HUES6 (cell line): ENCODE data around the gene NECAB3.
"Not testable (repeated sequence)": the region's sequence is repeated elsewhere in the genome, so short reads cannot be mapped to it uniquely, and the experiment has no call there.

Source experiments
- H3K27ac ChIP-seq: 2 replicates; pipeline ENCODE4 v1.7.0; 2013; ENCODE audit warnings: low read depth, mild to moderate bottlenecking, low read length, inconsistent platforms
- H3K27me3 ChIP-seq: 2 replicates; pipeline ENCODE4 v1.6.1; 2013; ENCODE audit warnings: low read length; ENCODE audit not compliant: control insufficient read depth, insufficient read depth
- H3K36me3 ChIP-seq: 2 replicates; pipeline ENCODE4 v1.6.1; 2013; ENCODE audit warnings: low read length; ENCODE audit not compliant: control insufficient read depth, insufficient read depth
- H3K4me1 ChIP-seq: 2 replicates; pipeline ENCODE4 v1.6.1; 2013; ENCODE audit warnings: low read length; ENCODE audit not compliant: control insufficient read depth, insufficient read depth
- H3K4me3 ChIP-seq: 2 replicates; pipeline ENCODE4 v1.5.1; 2013; ENCODE audit warnings: low read depth, low read length
- H3K9ac ChIP-seq: one replicate; pipeline ENCODE4 v1.6.1; 2013; ENCODE audit warnings: mild to moderate bottlenecking, low read length
- H3K9me3 ChIP-seq: 2 replicates; pipeline ENCODE4 v1.6.1; 2013; ENCODE audit warnings: low read depth, low read length; ENCODE audit not compliant: control insufficient read depth, insufficient read depth

The NECAB3 gene

DNA sequence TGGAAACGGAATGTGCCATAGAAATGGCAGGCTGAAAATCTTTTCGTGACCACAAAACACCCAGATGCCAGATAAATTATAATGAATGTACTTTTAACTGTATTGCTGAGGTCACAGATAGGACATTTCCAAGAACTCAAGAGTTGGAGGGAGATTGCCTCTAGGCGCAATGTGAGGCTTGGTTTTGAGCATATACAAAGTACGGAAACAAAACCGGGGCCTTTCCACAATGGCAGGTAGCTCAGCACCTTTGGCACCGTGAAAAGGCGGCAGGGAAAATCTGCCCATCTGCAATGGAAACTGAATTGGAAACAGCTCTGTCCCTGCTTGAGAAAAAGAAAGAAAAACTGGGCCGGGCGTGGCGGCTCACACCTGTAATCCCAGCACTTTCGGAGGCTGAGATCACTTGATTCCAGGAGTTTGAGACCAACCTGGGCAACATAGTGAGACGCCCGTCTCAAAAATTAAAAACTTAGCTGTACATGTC is 22.6 kb downstream of the NECAB3 start:
- H3K4me1 ChIP-seq: peaks cover 11% of the 10 kb centered on the region
- H3K27me3 ChIP-seq: no peaks in the 10 kb centered on the region
- H3K27ac ChIP-seq: no peak overlapping the region
- no peaks in the 10 kb centered on the region for H3K9me3 ChIP-seq
- 0 out of 2 replicates have a peak, but pooled peaks cover 2% of the 10 kb centered on the region for H3K36me3 ChIP-seq
- no peak overlapping the region for H3K4me3 ChIP-seq
- no peak overlapping the region for H3K9ac ChIP-seq

DNA sequence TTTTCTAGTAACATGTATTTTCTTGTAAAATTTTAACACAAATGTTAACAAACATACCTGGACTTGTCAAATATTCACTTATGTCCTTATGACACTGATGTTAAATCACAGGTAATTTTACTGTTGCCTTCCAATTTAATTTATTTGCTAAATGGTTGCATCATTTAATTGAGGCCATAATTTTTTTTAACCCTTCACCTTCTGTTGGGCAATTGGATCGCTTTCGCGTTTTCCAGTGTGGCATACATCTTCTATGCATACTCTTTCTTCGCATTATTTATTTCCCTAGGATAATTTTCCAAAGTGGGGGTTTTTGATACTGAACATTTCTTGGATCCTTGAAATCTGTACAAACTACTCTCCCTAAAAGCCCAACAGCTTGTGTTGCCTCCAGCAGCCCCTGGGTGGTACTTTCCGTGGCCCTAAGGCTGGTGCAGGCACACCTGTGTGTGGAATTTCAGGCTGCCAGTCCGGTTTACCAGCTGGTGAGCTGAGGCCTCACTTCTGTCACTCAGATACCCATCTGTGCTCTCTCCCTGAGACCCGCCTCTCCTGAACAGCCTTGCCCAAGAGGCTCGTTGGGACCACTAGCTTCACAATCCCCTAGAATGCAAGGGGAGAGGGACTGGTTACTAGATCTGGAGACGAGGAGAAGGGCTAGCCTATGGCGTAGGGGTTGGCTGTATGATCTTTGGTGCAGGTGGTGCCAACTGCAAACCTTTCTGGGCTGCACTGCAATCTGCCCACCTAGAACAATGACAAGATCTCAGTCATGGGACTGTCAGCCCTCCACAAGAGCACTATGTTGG is 23.3 kb downstream of the NECAB3 start:
- Histone ChIP-seq H3K27ac (no peak overlapping the region), H3K4me1 (peaks cover 11% of the 10 kb centered on the region), H3K36me3 (peaks cover 4% of the 10 kb centered on the region; the same call in 1 of the 2 replicates), H3K9ac (no peak overlapping the region), H3K4me3 (no peak overlapping the region), H3K9me3 (no peaks in the 10 kb centered on the region), H3K27me3 (no peaks in the 10 kb centered on the region)

DNA sequence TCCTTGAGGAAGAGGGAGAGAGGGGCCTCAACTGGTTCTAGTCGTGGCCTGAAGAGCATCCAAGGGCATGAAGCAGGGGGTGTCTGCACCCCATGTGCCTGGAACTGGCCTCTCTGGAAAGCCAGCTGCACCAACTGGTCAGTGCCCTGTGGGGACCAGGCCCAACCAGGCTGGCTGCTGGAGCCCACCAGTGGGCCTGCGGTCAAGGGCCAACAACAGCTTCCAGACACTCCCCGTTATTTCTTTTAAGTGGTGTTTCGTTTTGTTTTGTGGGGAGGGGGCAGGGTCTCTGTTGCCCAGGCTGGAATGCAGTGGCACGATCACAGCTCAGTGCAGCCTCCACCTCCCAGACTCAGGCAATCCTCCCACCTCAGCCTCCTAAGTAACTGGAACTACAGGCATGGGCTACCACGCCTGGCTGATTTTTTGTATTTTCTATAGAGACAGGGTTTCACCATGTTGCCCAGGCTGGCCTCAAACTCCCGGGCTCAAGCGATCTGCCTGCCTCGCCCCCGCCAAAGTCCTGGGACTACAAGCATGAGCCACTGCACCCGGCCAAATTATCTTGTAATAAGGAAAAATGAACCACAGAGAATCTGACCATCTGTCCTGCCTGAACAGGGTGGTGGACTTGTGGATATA is 24.0 kb downstream of the NECAB3 start:
- no peak overlapping the region for H3K27ac ChIP-seq

DNA sequence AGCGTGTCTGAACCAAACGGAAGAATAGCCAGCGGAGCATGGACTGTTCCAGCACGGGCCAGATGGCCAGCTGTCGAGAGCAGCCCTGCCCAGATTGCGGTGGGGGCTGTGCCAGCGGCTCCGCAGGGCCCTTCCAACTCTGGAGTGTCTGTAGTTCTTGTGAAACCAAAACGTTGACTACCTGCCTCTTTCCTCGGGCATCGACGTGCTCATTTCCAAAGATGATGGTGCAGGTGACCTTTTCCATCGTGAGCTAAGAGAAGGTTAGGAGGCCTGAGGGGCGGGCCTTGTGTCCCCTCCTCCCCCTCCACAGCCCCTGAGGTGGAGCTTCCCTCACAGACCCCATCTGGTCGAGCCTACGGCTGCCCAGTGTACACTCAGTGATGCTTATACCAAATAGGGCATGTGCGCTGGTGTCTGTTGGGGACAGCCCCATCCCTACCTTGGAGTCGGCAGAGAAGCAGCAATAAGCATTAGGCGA is 25.0 kb downstream of the NECAB3 start:
- Histone ChIP-seq H3K27me3 (no peaks in the 10 kb centered on the region), H3K4me3 (no peak overlapping the region), H3K9me3 (no peaks in the 10 kb centered on the region), H3K9ac (no peak overlapping the region), H3K27ac (no peak overlapping the region), H3K4me1 (peaks cover 11% of the 10 kb centered on the region), H3K36me3 (peaks cover 20% of the 10 kb centered on the region)

More for the DNA sequence above, 24.0 kb downstream of the NECAB3 start:
- no peaks in the 10 kb centered on the region for H3K27me3 ChIP-seq
- no peak overlapping the region for H3K4me3 ChIP-seq
- no peak overlapping the region for H3K9ac ChIP-seq
- H3K4me1 ChIP-seq: peaks cover 11% of the 10 kb centered on the region
- H3K36me3 ChIP-seq: peaks cover 10% of the 10 kb centered on the region
- H3K9me3 ChIP-seq: no peaks in the 10 kb centered on the region

DNA sequence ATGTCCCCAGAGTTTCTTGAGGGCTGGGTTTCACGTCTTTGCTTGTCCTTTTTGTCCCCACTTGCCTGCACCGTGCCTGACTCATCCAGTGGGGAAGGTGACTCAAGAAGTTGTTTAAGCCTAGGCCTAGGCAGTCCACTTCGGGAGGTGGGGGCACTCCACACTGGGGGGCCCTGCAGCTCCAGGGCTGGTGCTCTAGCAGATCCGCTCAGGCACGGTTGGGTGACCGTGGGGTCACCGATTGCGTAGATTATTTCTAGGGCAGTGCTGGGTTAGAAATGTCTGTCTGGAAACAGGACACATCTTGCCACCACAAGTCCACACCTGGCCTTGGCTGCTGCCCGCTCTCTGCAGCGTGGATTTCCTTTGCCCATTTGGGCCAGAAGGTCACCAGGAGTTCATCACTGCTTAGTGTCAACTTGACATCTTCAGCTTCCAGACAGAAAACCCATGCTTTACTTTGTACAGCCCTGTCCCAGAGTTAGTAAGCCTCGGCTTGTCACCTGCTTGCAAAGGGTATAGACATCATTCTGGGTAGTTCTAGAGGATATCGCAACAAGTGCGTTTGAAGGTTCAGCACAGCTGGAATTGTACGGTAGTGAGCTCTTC is 25.7 kb downstream of the NECAB3 start:
- H3K36me3 ChIP-seq: peaks cover 25% of the 10 kb centered on the region
- H3K4me1 ChIP-seq: peaks cover 5% of the 10 kb centered on the region
- no peaks in the 10 kb centered on the region for H3K27me3 ChIP-seq
- no peaks in the 10 kb centered on the region for H3K9me3 ChIP-seq
- H3K4me3 ChIP-seq: no peak overlapping the region
- H3K27ac ChIP-seq: no peak overlapping the region
- no peak overlapping the region for H3K9ac ChIP-seq

DNA sequence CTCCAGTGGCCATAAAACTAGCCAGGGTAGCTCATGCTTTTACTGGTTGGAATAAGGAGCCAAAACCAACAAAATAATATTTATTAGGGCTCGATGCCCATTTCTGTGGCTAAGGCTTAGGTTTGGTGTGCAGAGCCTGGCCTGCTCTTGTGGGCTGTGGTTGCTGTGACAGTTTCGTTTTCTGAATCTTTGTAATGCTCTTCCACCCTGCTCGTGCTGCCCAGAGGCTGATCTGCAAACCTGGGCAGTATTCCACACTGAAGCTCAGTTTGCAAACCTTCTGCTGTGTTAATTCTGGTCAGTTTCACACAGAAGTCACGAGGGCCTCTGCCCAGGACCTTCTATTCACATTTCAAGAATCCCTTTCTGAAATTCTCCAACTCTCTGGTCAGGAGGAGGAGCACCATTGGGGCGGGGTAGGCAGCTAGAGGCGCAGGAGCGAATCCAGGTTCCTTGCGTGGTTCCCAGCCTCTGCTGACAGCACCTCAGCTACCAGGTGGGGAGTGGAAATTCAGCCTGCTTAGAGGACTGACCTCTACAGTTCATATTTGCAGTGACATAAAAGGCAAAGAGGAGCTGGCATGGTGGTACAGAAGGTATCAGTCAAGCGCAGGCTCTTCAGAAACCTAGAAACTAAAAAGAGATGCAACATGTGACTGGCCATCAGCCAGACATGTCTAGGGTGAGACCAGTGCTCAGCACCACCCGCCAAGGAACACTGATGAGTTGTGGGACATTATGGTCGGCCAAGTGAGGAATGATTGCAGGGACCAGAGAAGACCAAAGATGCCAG is 26.4 kb downstream of the NECAB3 start:
- Histone ChIP-seq H3K27ac (no peak overlapping the region), H3K36me3 (peaks cover 29% of the 10 kb centered on the region), H3K4me1 (no peaks in the 10 kb centered on the region), H3K4me3 (no peak overlapping the region), H3K9me3 (no peaks in the 10 kb centered on the region), H3K9ac (no peak overlapping the region), H3K27me3 (no peaks in the 10 kb centered on the region)

DNA sequence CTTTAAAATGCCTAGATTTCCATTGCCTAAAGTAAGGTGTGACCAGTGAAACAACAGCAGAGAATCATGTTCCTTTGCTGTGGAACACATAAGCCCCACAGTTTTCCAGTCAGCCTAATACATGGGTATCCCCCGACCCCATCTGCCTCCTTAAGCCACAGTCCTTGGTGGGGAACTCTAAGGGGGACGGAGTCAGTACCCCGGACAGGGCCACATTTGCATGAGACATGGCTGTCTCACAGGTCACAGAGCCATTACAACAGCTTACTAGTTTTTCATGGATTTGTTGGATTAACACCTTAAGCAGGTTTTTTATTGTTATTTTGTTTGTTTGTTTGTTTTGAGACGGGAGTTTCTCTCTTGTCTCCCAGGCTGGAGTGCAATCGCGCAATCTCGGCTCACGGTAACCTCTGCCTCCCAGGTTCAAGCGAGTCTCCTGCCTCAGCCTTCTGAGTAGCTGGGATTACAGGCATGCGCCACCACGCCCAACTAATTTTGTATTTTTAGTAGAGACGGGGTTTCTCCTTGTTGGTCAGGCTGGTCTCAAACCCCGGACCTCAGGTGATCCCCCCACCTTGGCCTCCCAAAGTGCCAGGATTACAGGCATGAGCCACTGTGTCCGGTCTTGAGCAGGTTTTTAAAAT is 27.1 kb downstream of the NECAB3 start:
- not testable (repeated sequence) for H3K9me3 ChIP-seq, H3K27ac ChIP-seq, H3K9ac ChIP-seq, H3K4me3 ChIP-seq, H3K4me1 ChIP-seq, H3K27me3 ChIP-seq
- peaks cover 30% of the 10 kb centered on the region for H3K36me3 ChIP-seq

DNA sequence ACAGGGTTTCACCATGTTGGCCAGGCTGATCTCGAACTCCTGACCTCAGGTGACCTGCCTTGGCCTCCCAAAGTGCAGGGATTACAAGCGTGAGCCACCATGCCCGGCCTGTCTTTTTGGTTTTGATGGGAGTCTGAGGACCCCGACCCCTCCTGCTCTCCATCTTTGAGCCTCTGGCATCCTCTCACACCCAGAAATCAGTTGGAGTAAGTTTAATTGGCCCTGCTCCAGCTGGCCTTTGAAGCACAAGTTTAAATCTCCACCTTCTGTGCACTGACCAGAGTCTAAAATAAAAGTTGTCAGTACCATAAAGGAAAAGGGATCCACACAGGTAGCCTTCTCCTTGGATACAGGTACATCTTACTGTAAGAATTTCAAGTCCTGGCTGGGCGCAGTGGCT is 28.0 kb downstream of the NECAB3 start:
- no peak overlapping the region for H3K9ac ChIP-seq
- H3K9me3 ChIP-seq: no peaks in the 10 kb centered on the region
- H3K27me3 ChIP-seq: no peaks in the 10 kb centered on the region
- H3K4me1 ChIP-seq: no peaks in the 10 kb centered on the region
- H3K36me3 ChIP-seq: peaks cover 35% of the 10 kb centered on the region
- no peak overlapping the region for H3K27ac ChIP-seq
- H3K4me3 ChIP-seq: no peak overlapping the region

DNA sequence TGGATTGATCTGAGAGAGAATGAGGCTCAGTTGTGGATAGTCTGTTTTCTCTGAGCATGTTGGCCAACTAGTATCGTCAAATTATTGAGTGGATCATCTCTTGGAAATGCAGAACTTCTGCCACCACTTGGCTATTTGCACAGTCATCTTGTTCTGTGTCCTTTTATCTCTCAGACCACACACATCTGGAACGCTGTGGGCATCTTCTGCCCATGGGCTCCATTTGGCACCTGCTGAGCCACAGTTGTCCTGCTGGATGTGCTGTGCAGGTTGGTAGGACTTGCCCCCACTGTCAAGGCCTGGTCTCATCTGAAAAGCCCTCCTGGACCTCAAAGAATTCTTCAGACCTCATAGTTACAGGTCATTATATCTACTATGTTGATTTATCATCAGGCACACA is 28.8 kb downstream of the NECAB3 start:
- Histone ChIP-seq H3K27ac (no peak overlapping the region), H3K9ac (no peak overlapping the region), H3K4me3 (no peak overlapping the region), H3K4me1 (no peaks in the 10 kb centered on the region), H3K36me3 (peaks cover 40% of the 10 kb centered on the region), H3K9me3 (no peaks in the 10 kb centered on the region), H3K27me3 (no peaks in the 10 kb centered on the region)

DNA sequence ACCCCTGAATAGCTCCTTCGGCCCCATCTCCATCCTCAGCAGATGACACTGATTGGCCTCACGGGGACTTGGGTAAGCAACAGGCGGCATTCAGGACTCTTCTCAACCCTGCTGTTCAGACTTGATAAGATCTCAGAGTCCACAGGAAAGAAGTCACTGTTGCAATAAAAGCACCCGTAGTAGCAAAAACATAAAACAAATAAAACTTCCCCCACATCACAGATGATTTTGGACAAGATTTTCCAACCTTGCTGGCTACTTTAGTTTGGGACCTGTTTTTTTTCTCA is 29.2 kb downstream of the NECAB3 start:
- Histone ChIP-seq H3K36me3 (peaks cover 44% of the 10 kb centered on the region), H3K27ac (no peak overlapping the region), H3K4me1 (no peaks in the 10 kb centered on the region), H3K4me3 (no peak overlapping the region), H3K9ac (no peak overlapping the region), H3K9me3 (no peaks in the 10 kb centered on the region), H3K27me3 (no peaks in the 10 kb centered on the region)
